Measurements from ENCODE around the gene RBMS3. TPM values are rescaled to one million over a fixed set of nuclear protein-coding genes. Genes with fewer than 3 reads are reported as not detected.

RBMS3 gene
- total RNA-seq, 1 donor from 2014 or later = 70.0 TPM

DNA sequence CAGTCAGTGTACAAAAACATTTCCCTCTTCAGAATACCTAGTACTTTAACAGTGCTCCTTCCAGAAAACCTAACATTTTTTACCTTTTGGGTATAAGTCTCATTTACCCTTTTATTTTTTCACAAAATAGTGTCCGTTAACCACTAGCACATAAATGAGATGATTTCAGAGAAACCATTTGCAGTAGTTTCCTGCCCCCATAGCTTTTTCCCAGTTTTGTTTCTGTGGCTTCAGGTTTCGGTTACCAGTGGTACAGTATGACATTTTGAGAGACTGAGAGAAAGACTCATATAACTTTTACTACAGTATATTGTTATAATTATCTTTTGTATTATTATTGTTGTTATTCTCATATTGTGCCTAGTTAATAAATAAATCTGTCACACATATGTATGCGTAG lies 6.2 kb upstream of the RBMS3 start:
- TF ChIP-seq POLR2A (IDR thresholded peaks at IDR 0.05) = no peak
- TF ChIP-seq, protein P1, sequence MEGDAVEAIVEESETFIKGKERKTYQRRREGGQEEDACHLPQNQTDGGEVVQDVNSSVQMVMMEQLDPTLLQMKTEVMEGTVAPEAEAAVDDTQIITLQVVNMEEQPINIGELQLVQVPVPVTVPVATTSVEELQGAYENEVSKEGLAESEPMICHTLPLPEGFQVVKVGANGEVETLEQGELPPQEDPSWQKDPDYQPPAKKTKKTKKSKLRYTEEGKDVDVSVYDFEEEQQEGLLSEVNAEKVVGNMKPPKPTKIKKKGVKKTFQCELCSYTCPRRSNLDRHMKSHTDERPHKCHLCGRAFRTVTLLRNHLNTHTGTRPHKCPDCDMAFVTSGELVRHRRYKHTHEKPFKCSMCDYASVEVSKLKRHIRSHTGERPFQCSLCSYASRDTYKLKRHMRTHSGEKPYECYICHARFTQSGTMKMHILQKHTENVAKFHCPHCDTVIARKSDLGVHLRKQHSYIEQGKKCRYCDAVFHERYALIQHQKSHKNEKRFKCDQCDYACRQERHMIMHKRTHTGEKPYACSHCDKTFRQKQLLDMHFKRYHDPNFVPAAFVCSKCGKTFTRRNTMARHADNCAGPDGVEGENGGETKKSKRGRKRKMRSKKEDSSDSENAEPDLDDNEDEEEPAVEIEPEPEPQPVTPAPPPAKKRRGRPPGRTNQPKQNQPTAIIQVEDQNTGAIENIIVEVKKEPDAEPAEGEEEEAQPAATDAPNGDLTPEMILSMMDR (IDR thresholded peaks at IDR 0.05) = no peak
- TF ChIP-seq POLR2AphosphoS5 (IDR thresholded peaks at IDR 0.05; ENCODE audit: insufficient read depth in 1 of 2, low read depth in 1 of 2) = no peak
- H3K9me3 ChIP-seq = no peaks in the 10 kb centered on the region
- no peak for DNase-seq (ENCODE audit: extremely low spot score in 2 of 2)
- H3K27ac ChIP-seq = no peak overlapping the region
- no peaks in the 10 kb centered on the region for H3K36me3 ChIP-seq
- intact Hi-C loops (cut with DNase I) = no loop called here
- H3K4me3 ChIP-seq = no peak overlapping the region
- no peaks in the 10 kb centered on the region for H3K27me3 ChIP-seq
- H3K4me1 ChIP-seq = peaks cover 8% of the 10 kb centered on the region

DNA sequence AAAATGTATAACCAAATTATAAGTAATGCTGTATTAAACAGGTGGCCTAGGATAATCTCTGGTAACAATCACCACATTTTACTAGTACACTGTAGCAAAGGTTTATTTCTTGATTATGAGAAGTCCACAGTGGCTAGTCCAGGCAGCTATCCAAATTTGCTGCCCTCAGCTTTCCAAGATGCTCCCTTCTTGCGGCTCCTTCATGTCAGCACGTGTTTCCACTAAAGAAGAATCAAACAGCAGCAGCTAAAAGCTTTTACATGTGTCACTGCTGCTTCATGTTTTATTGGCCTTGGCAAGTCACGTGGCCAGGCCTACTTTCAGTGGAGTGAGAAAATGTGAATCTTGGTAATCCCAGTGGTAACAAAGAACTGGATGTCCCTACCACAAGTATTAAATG lies 5.6 kb upstream of the RBMS3 start:
- intact Hi-C loops (cut with DNase I) = no loop called here
- no peak for DNase-seq (ENCODE audit: extremely low spot score in 2 of 2)
- TF ChIP-seq POLR2AphosphoS5 (IDR thresholded peaks at IDR 0.05; ENCODE audit: insufficient read depth in 1 of 2, low read depth in 1 of 2) (peak in 1 of 2 donors; percentile 22), POLR2A (IDR thresholded peaks at IDR 0.05) (no peak)
- TF ChIP-seq, protein P1 (IDR thresholded peaks at IDR 0.05) = no peak

DNA sequence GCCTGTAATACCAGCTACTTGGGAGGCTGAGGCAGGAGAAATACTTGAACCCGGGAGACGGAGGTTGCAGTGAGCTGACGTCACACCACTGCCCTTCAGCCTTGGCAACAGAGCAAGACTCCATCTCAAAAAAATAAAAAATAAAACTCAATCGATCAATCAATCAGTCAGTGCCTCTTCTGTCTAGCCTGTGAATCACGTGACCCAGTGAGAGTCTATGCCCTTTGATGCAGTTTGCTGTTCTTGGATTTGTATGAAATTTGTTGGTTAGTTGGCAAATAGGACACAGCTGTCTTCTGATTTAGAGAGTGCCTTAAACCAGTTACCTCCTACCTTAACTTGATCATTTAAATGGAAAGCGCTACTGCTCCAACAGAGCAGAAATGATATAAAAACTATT lies 3.6 kb upstream of the RBMS3 start:
- intact Hi-C loops (cut with DNase I) = no loop called here
- Histone ChIP-seq H3K36me3 (no peaks in the 10 kb centered on the region), H3K27ac (no peak overlapping the region), H3K4me3 (no peak overlapping the region), H3K9me3 (no peaks in the 10 kb centered on the region), H3K4me1 (peaks cover 8% of the 10 kb centered on the region), H3K27me3 (no peaks in the 10 kb centered on the region)
- DNase-seq (ENCODE audit: extremely low spot score in 2 of 2) = no peak
- TF ChIP-seq, protein P1 (IDR thresholded peaks at IDR 0.05) = no peak
- TF ChIP-seq POLR2AphosphoS5 (IDR thresholded peaks at IDR 0.05; ENCODE audit: insufficient read depth in 1 of 2, low read depth in 1 of 2) = no peak
- no peak for TF ChIP-seq POLR2A (IDR thresholded peaks at IDR 0.05)

More for the DNA sequence above, 5.6 kb upstream of the RBMS3 start:
- no peaks in the 10 kb centered on the region for H3K27me3 ChIP-seq
- no peaks in the 10 kb centered on the region for H3K36me3 ChIP-seq
- peaks cover 8% of the 10 kb centered on the region for H3K4me1 ChIP-seq
- no peak overlapping the region for H3K27ac ChIP-seq
- H3K9me3 ChIP-seq = no peaks in the 10 kb centered on the region
- H3K4me3 ChIP-seq = no peak overlapping the region

DNA sequence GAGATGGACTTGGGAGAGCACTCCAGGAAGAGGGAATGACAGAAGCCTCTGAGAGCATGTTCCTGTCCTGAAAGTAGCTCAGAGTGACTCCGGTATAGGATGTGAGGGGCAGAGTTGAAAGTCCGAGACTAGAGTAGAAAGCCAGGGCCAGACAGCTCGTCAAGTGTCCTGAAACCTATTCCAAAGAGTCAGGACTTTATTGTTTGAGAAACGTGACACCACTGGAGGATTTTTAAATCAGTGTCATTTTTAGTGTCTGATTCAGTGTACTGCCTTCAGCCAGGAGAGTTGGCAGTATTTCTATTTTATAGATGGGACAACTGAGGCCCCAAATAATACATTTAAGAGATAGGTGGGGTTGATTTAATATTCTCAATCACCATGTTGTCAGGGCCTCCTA lies 1.6 kb upstream of the RBMS3 start:
- H3K27me3 ChIP-seq = no peaks in the 10 kb centered on the region
- intact Hi-C loops (cut with DNase I) = no loop called here
- peaks cover 8% of the 10 kb centered on the region for H3K4me1 ChIP-seq
- no peaks in the 10 kb centered on the region for H3K9me3 ChIP-seq
- H3K27ac ChIP-seq = no peak overlapping the region
- no peak for DNase-seq (ENCODE audit: extremely low spot score in 2 of 2)
- no peak for TF ChIP-seq POLR2AphosphoS5 (IDR thresholded peaks at IDR 0.05; ENCODE audit: insufficient read depth in 1 of 2, low read depth in 1 of 2)
- no peak for TF ChIP-seq POLR2A (IDR thresholded peaks at IDR 0.05)
- TF ChIP-seq, protein P1 (IDR thresholded peaks at IDR 0.05) = no peak
- H3K36me3 ChIP-seq = no peaks in the 10 kb centered on the region
- H3K4me3 ChIP-seq = peak overlapping the region in 1 of 2 donors; percentile 60

DNA sequence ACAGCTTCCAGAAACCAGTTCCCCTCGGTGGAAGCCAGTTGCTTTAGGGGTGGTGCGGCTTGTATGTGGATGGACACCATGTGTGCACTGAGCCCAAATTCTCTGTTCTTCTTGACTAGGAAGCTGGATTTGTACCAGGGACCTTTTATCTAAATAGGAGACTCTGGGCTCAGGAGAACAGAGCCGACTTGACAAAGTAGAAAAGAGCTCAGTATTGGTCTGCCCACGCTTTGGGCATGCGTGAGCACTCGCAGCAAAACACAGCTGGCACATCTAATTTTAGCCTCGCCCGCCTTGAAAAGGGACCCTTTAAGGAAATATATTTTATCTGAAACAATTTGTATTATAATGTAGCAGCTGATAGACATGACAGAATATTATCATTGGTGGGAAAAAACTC lies 1.1 kb upstream of the RBMS3 start:
- peak overlapping the region in 1 of 2 donors; percentile 60 for H3K4me3 ChIP-seq
- intact Hi-C loops (cut with DNase I) = loop anchor here (5.0 to 10.0 kb wide), 4 partner anchors 55 to 1547 kb away; no protein-coding TSS in a partner anchor
- H3K36me3 ChIP-seq = no peaks in the 10 kb centered on the region
- TF ChIP-seq, protein P1 (IDR thresholded peaks at IDR 0.05) = no peak
- no peak for TF ChIP-seq POLR2A (IDR thresholded peaks at IDR 0.05)
- peaks cover 9% of the 10 kb centered on the region for H3K4me1 ChIP-seq
- no peak for DNase-seq (ENCODE audit: extremely low spot score in 2 of 2)
- no peaks in the 10 kb centered on the region for H3K9me3 ChIP-seq
- no peaks in the 10 kb centered on the region for H3K27me3 ChIP-seq
- H3K27ac ChIP-seq = no peak overlapping the region

Data from vagina (tissue), 2 donors.